NCI-H2171 treated with DMSO at 0.1 percent for 48 hours (cell line): ENCODE data around the gene FREY1.
"Not testable (repeated sequence)": the region's sequence is repeated elsewhere in the genome, so short reads cannot be mapped to it uniquely, and the experiment has no call there.

Experiments
- DNase-seq: peaks from one replicate; lab custom pipeline; 2025; lab: John Stamatoyannopoulos, UW

FREY1 gene

GRCh38 chr11:45913942-45914635 lies 7.0 kb upstream of the FREY1 start:
- DNase-seq, result no peak

GRCh38 chr11:45913514-45913913 lies 6.4 kb upstream of the FREY1 start:
- no peak for DNase-seq

GRCh38 chr11:45910623-45911022 lies 3.6 kb upstream of the FREY1 start:
- DNase-seq, result no peak

GRCh38 chr11:45909594-45910475 lies 2.8 kb upstream of the FREY1 start:
- no peak for DNase-seq

GRCh38 chr11:45907911-45908370 lies 870 bp upstream of the FREY1 start:
- DNase-seq, result no peak

GRCh38 chr11:45906096-45906682 lies 882 bp downstream of the FREY1 start:
- DNase-seq, result no peak

- not testable (repeated sequence) for DNase-seq
Measured at GRCh38 chr11:45905576-45905975, 1.5 kb downstream of the FREY1 start.

- no peak for DNase-seq
Measured at GRCh38 chr11:45905095-45905494, 2.0 kb downstream of the FREY1 start.

- no peak for DNase-seq
Measured at GRCh38 chr11:45904309-45904915, 2.7 kb downstream of the FREY1 start.

- DNase-seq, result no peak
Measured at GRCh38 chr11:45902452-45903380, 4.4 kb downstream of the FREY1 start.

GRCh38 chr11:45901626-45902025 lies 5.4 kb downstream of the FREY1 start:
- no peak for DNase-seq

- no peak for DNase-seq
Measured at GRCh38 chr11:45900916-45901617, 6.0 kb downstream of the FREY1 start.

- DNase-seq, result not testable (repeated sequence)
Measured at GRCh38 chr11:45900175-45900800, 6.8 kb downstream of the FREY1 start.

GRCh38 chr11:45899448-45900174 lies 7.5 kb downstream of the FREY1 start:
- DNase-seq, result peak; percentile 90

GRCh38 chr11:45899086-45899447 lies 8.0 kb downstream of the FREY1 start:
- DNase-seq, result no peak

GRCh38 chr11:45897556-45897955 lies 9.5 kb downstream of the FREY1 start:
- DNase-seq, result no peak

- DNase-seq, result peak; percentile 84
Measured at GRCh38 chr11:45896422-45896984, 10.6 kb downstream of the FREY1 start.

GRCh38 chr11:45895553-45896259 lies 11.4 kb downstream of the FREY1 start:
- DNase-seq, result no peak
